DMS79 (cell line): ENCODE results near the gene IKBKE.

ENCODE experiments used
- DNase-seq: peaks from one replicate; lab custom pipeline; 2025; lab: John Stamatoyannopoulos, UW

Gene IKBKE

GRCh38 chr1:206455289-206455665 is 15.0 kb upstream of the IKBKE start:
- DNase-seq: no peak

GRCh38 chr1:206455666-206456344 is 14.5 kb upstream of the IKBKE start:
- DNase-seq: peak; percentile 79

- DNase-seq: no peak
Observed at GRCh38 chr1:206456577-206457370, 13.5 kb upstream of the IKBKE start.

- no peak for DNase-seq
Observed at GRCh38 chr1:206457408-206458120, 12.7 kb upstream of the IKBKE start.

- DNase-seq: no peak
Observed at GRCh38 chr1:206459703-206460102, 10.6 kb upstream of the IKBKE start.

GRCh38 chr1:206460836-206461426 is 9.3 kb upstream of the IKBKE start:
- no peak for DNase-seq

- peak; percentile 14 for DNase-seq
Observed at GRCh38 chr1:206461602-206462455, 8.4 kb upstream of the IKBKE start.

GRCh38 chr1:206463137-206463536 is 7.1 kb upstream of the IKBKE start:
- no peak for DNase-seq

GRCh38 chr1:206463911-206464310 is 6.4 kb upstream of the IKBKE start:
- DNase-seq: no peak

- no peak for DNase-seq
Observed at GRCh38 chr1:206464456-206464964, 5.8 kb upstream of the IKBKE start.

GRCh38 chr1:206465951-206466350 is 4.3 kb upstream of the IKBKE start:
- no peak for DNase-seq

GRCh38 chr1:206466840-206467649 is 3.2 kb upstream of the IKBKE start:
- no peak for DNase-seq

GRCh38 chr1:206467915-206468314 is 2.4 kb upstream of the IKBKE start:
- peak; percentile 87 for DNase-seq

- DNase-seq: no peak
Observed at GRCh38 chr1:206468571-206468970, 1.7 kb upstream of the IKBKE start.

GRCh38 chr1:206469411-206469932 is 804 bp upstream of the IKBKE start:
- DNase-seq: no peak

GRCh38 chr1:206470692-206471414 is 577 bp downstream of the IKBKE start:
- peak; percentile 7 for DNase-seq

- DNase-seq: no peak
Observed at GRCh38 chr1:206471415-206471801, 1.1 kb downstream of the IKBKE start.

GRCh38 chr1:206472024-206472423 is 1.7 kb downstream of the IKBKE start:
- no peak for DNase-seq

GRCh38 chr1:206472454-206472853 is 2.2 kb downstream of the IKBKE start:
- no peak for DNase-seq

- no peak for DNase-seq
Observed at GRCh38 chr1:206472886-206473285, 2.6 kb downstream of the IKBKE start.
